Right lobe of liver (tissue), 6 donors: ENCODE measurements around the gene PDZD2. TPM values are rescaled to one million over a fixed set of nuclear protein-coding genes. Genes with fewer than 3 reads are reported as not detected.

Experiments
- ATAC-seq, 4 donors: fragments of 200-7000 bp; cut with Tn5 transposase; one replicate each; pipeline ENCODE4 v1.9.1; 2020; ENCODE audit warnings: mild to moderate bottlenecking in 4 of 4, moderate library complexity in 4 of 4
- DNase-seq, 3 donors: peaks; one replicate each; pipeline ENCODE4 v3.0.0-alpha.2; 2020
- H3K27ac ChIP-seq, 3 donors: fragments of 200-600 bp; one replicate each; pipeline ENCODE4 v1.8.0; 2022
- H3K27me3 ChIP-seq, 2 donors: fragments of 200-600 bp; one replicate each; pipeline ENCODE4 v1.8.0; 2022
- H3K36me3 ChIP-seq, 4 donors: fragments of 200-600 bp; sonication (generic) in 1 of 4; one replicate each; pipeline versions ENCODE4 v1.5.1 to v1.8.0; 2017 to 2022; ENCODE audit warnings: control low read depth in 1 of 4
- H3K4me1 ChIP-seq, 4 donors: fragments of 200-600 bp; sonication (generic) in 1 of 4; one replicate each; pipeline versions ENCODE4 v1.5.1 to v1.8.0; 2017 to 2022; ENCODE audit warnings: control low read depth in 1 of 4
- H3K4me3 ChIP-seq, 3 donors: fragments of 200-600 bp; one replicate each; pipeline ENCODE4 v1.8.0; 2022
- H3K9me3 ChIP-seq, 4 donors: fragments of 200-600 bp; sonication (generic) in 1 of 4; one replicate each; pipeline versions ENCODE4 v1.5.1 to v1.8.0; 2017 to 2022; ENCODE audit warnings: control low read depth in 1 of 4
- POLR2A ChIP-seq: fragments of 450-650 bp; IDR thresholded peaks from one replicate; pipeline ENCODE4 v1.6.1; 2017; ENCODE audit warnings: antibody characterized with exemption, mild to moderate bottlenecking
- WGBS: methylation state at CpG from one replicate; pipeline ENCODE4 v1.1.6; 2018; ENCODE audit warnings: low coverage, low lambda C conversion rate; ENCODE audit not compliant: insufficient coverage; ENCODE audit errors: missing lambda C conversion rate; 5-methylcytosine and 5-hydroxymethylcytosine counted together
- intact Hi-C, 2 donors: fragments of 100-400 bp; cut with DNase I; formaldehyde crosslinking; loops; one replicate each; pipeline versions ENCODE4 v1.11.2 to v1.14.1; 2022
- total RNA-seq, 6 experiments: library from RNA; depleted of rRNA in 2 of 6; stranded (reverse); fragments of >200 nt in 2 of 6; fragmentation: NEBNext Ultra II Directional in 3 of 6; extraction: Animal tissue kit (Norgen Biotek cat#: 25700) in 3 of 6; gene quantifications; one replicate each; pipeline versions ENCODE4 v1.1.0 to v1.2.4, GENCODE V29; 2016 to 2023
- TF ChIP-seq, protein P1 (sequence below), 4 donors: fragments of 200-600 bp in 3 of 4; fragments of 450-650 bp in 1 of 4; IDR thresholded peaks; one replicate each; pipeline versions ENCODE4 v1.5.1 to v1.8.0; 2016 to 2022; ENCODE audit warnings: antibody characterized with exemption in 4 of 4, mild to moderate bottlenecking in 2 of 4
- donor health status: DM: no; HTN: yes; CAD: no.
- donor health status: DM: no; HTN: no; CAD: no.
- donor health status: DM: no; HTN: no; CAD: no.
- donor health status: DM: no; HTN: yes; CAD: no.
- donor health status: DM: no; HTN: yes; CAD: no.

Gene PDZD2
- total RNA-seq, 6 experiments from 2014 or later: 0.43 to 1.9 (median 0.88) TPM

GRCh38 chr5:31623249-31623648 lies 15.7 kb upstream of the PDZD2 start:
- H3K36me3 ChIP-seq: no peaks in the 10 kb centered on the region
- TF ChIP-seq POLR2A: no peak
- TF ChIP-seq, protein P1, sequence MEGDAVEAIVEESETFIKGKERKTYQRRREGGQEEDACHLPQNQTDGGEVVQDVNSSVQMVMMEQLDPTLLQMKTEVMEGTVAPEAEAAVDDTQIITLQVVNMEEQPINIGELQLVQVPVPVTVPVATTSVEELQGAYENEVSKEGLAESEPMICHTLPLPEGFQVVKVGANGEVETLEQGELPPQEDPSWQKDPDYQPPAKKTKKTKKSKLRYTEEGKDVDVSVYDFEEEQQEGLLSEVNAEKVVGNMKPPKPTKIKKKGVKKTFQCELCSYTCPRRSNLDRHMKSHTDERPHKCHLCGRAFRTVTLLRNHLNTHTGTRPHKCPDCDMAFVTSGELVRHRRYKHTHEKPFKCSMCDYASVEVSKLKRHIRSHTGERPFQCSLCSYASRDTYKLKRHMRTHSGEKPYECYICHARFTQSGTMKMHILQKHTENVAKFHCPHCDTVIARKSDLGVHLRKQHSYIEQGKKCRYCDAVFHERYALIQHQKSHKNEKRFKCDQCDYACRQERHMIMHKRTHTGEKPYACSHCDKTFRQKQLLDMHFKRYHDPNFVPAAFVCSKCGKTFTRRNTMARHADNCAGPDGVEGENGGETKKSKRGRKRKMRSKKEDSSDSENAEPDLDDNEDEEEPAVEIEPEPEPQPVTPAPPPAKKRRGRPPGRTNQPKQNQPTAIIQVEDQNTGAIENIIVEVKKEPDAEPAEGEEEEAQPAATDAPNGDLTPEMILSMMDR (IDR thresholded peaks at IDR 0.05): no peak
- H3K27ac ChIP-seq: no peak overlapping the region
- ATAC-seq (no peak), DNase-seq (no peak)
- no peaks in the 10 kb centered on the region for H3K4me1 ChIP-seq
- WGBS: 61% methylated on average over 4 of the region's 4 CpGs
- intact Hi-C loops: no loop called here
- no peak overlapping the region for H3K4me3 ChIP-seq
- H3K27me3 ChIP-seq: no peaks in the 10 kb centered on the region
- H3K9me3 ChIP-seq: no peaks in the 10 kb centered on the region

DNA sequence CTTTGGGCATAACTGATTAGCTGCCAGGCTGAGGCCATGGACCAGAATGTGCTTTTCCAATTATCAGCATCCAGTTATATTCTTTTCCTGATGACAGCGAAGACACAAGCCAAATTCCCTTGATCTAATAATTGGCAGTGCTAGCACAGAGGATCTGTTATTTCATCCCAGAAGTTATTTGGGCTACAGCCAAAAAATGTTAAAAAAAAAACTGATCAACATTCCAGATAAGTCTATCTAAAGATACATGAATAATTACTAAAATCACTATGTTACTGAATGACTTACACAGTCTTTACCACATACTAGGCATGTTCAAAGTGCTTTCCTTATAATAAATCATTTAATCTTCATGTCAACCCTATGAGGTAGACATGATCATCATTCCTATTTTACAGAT lies 13.5 kb upstream of the PDZD2 start:
- no peak for TF ChIP-seq POLR2A
- TF ChIP-seq, protein P1 (IDR thresholded peaks at IDR 0.05): no peak
- Histone ChIP-seq H3K27ac (no peak overlapping the region), H3K4me3 (no peak overlapping the region), H3K27me3 (no peaks in the 10 kb centered on the region), H3K4me1 (no peaks in the 10 kb centered on the region), H3K9me3 (no peaks in the 10 kb centered on the region), H3K36me3 (no peaks in the 10 kb centered on the region)
- 100% methylated on average over 1 of the region's 1 CpG for WGBS
- ATAC-seq: no peak
- no peak for DNase-seq
- intact Hi-C loops: no loop called here

DNA sequence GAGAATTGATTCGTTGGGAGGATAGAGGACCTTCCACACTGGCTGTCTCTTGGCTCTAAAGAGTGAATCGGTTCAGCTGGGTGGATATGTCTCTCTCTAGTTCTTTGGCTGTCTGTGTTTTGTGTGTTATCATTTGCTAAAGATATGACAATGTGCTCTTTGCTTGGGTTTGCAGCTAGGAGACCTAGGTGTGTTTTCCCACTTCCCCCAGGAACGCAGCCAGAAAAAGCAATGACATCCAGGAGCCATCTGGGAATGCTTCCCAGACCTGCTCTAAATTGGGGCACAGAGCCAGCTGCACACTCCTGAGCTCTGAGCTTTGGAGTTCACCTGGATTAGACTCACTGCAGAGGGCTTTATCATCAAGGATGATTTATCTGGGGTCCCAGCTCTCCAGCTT lies 12.8 kb upstream of the PDZD2 start:
- intact Hi-C loops: no loop called here
- DNase-seq (peak; percentile 74 to 87 (median 78)), ATAC-seq (peak; percentile 93 to 99 (median 99))
- WGBS: 44% methylated on average over 2 of the region's 3 CpGs
- Histone ChIP-seq H3K9me3 (no peaks in the 10 kb centered on the region), H3K4me3 (no peak overlapping the region), H3K27ac (no peak overlapping the region), H3K27me3 (no peaks in the 10 kb centered on the region), H3K36me3 (no peaks in the 10 kb centered on the region), H3K4me1 (no peaks in the 10 kb centered on the region)
- TF ChIP-seq, protein P1 (IDR thresholded peaks at IDR 0.05): no peak
- TF ChIP-seq POLR2A: no peak

DNA sequence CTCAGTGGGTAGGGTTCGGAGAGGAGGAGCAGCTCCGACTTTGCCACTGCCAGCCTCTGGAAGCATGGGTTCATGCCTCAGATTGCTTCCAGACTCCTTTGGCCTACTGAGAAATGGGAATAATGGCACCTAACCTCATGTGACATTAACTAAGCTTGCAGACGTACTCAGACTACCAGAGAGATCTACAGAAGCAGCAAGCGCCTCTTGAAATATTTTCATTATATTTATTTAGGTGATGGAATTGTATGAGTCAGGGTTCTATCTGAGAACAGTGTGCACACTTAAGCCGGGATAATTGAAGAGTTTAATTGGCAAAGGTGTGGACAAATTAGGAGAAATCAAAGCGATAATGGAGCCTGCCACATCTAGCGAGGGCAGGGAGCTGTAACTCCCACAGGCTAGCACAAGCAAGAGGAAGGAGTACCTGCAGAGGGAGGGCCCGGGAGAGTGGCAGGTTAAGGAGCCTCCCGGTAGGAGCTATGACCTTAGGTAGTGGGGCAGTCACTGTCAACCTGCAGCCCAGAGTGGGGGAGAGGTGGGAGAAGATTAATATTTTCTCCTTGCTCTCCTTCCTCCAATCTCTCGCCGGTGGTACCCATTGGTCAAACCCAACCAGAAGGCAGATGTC lies 12.2 kb upstream of the PDZD2 start:
- Histone ChIP-seq H3K4me1 (no peaks in the 10 kb centered on the region), H3K4me3 (no peak overlapping the region), H3K9me3 (no peaks in the 10 kb centered on the region), H3K36me3 (no peaks in the 10 kb centered on the region), H3K27ac (no peak overlapping the region), H3K27me3 (no peaks in the 10 kb centered on the region)
- 54% methylated on average over 7 of the region's 11 CpGs for WGBS
- TF ChIP-seq, protein P1 (IDR thresholded peaks at IDR 0.05): no peak
- TF ChIP-seq POLR2A: no peak
- ATAC-seq (no peak), DNase-seq (no peak)
- intact Hi-C loops: no loop called here
